GM13976 (cell line): ENCODE results near the gene IL22RA1.

Source experiments
- DNase-seq: peaks from one replicate; pipeline ENCODE4 v3.0.0; 2012; ENCODE audit warnings: low spot score
- in situ Hi-C: fragments of 300-500 bp; cut with MboI; formaldehyde crosslinking; loops from one replicate; pipeline ENCODE4 v1.12.0; 2022; ENCODE audit warnings: low sequenced_read_pairs, mixed read lengths, inconsistent platforms; ENCODE audit not compliant: unreplicated experiment
- TF ChIP-seq, protein P1 (sequence below): IDR thresholded peaks from 2 replicates; pipeline ENCODE4 v1.5.1; 2012; ENCODE audit warnings: borderline replicate concordance, mild to moderate bottlenecking; ENCODE audit not compliant: insufficient read depth; ENCODE audit errors: extremely low read depth, missing control alignments, control extremely low read depth

IL22RA1 gene

DNA sequence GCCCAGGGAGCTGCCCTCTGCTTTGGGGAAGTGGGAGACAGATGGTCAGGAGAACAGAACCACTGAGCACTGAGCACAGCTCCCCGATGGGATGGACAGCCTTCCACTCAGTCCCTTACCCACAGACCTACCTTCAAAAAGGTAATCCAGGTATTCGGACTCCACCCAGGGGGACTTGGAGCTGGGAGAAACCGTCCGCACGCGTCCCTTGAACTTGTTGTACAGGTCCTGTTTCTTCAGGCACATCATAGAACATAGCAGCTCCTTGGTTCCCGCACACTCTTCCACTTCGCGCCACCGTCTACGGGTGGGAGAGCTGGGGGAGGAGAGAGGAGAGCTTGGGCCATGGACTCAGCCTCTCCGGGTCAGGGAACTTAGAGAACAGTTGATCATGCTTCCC, 26.3 kb upstream of the IL22RA1 start:
- TF ChIP-seq, protein P1, sequence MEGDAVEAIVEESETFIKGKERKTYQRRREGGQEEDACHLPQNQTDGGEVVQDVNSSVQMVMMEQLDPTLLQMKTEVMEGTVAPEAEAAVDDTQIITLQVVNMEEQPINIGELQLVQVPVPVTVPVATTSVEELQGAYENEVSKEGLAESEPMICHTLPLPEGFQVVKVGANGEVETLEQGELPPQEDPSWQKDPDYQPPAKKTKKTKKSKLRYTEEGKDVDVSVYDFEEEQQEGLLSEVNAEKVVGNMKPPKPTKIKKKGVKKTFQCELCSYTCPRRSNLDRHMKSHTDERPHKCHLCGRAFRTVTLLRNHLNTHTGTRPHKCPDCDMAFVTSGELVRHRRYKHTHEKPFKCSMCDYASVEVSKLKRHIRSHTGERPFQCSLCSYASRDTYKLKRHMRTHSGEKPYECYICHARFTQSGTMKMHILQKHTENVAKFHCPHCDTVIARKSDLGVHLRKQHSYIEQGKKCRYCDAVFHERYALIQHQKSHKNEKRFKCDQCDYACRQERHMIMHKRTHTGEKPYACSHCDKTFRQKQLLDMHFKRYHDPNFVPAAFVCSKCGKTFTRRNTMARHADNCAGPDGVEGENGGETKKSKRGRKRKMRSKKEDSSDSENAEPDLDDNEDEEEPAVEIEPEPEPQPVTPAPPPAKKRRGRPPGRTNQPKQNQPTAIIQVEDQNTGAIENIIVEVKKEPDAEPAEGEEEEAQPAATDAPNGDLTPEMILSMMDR = no peak
- no peak for DNase-seq
- in situ Hi-C loops = no loop called here

DNA sequence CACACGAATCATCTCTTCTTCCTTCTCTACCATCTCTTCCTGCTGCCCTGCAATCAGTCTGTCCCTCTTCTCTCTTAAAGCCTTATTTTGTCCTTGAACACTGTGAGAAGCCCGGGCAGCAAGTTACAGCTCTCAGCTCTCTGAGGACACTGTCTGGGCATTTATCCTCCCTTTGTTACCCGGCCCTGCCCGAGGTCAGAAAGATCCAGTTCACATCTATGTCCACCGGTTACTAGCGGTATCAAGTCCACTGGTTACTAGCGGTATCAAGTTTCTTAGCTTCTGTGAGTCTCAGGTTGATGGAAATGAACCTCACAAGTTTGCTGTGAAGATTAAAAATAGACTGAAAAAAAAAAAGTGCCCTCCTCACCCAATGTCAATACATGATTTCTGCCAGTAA, 25.3 kb upstream of the IL22RA1 start:
- TF ChIP-seq, protein P1 = no peak
- DNase-seq = no peak
- in situ Hi-C loops = no loop called here

DNA sequence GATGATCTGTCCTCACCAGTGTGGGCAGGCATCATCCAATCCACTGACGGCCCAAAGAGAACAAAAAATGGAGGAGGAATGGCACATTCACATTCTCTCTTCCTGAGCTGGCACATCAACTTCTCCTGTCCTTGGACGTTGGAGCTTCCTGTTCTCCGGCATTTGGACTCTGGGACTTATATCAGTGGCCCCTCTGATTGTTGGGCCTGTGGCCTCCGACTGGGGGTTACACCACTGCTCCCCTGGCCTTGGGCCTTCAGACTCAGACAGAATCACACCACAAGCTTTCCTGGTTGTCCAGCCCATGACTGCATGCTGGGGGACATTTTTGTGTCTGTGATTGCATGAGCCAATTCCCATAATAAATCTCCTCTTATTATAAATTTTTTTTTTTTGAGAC, 24.1 kb upstream of the IL22RA1 start:
- TF ChIP-seq, protein P1 = no peak
- DNase-seq = no peak
- in situ Hi-C loops = no loop called here

DNA sequence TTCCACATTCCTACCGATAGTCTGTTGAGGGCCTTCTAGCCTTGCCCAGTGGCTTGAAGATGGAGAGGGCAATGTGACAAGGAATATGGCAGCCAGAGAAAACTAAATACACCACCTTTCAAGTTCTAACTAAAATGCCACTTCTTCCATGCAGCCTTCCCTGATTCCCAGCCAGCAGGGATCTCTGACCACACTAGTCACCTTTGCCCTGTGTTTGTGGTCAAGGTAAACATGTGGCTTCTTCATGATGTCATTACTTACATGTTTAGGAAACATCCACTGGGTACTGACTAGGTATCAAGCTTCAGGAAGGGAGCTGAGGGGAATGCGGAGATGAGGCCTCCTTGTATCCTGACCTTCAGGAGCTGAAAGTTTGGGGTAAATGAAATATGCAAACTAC, 22.6 kb upstream of the IL22RA1 start:
- TF ChIP-seq, protein P1 = no peak
- no peak for DNase-seq
- in situ Hi-C loops = no loop called here

DNA sequence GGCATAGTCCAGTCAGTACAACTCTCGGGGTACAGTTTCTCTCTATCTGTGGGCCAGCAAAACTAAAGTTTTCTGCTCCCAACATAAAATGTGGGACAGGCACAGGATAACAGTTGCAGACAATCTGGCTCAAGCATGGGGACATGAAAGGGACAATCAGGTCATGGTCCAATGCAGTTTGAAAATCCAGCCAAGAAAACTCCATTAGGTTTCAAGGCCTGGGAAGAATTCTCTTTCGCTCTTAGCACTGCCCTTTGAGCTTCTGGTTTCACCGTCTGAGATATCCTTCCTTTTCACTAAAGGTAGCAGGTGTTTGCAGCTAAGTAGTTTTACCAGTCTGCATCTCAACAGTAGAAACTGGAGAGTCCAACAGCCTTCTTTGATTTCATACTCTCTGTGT, 21.1 kb upstream of the IL22RA1 start:
- DNase-seq = no peak
- in situ Hi-C loops = no loop called here
- TF ChIP-seq, protein P1 = no peak

DNA sequence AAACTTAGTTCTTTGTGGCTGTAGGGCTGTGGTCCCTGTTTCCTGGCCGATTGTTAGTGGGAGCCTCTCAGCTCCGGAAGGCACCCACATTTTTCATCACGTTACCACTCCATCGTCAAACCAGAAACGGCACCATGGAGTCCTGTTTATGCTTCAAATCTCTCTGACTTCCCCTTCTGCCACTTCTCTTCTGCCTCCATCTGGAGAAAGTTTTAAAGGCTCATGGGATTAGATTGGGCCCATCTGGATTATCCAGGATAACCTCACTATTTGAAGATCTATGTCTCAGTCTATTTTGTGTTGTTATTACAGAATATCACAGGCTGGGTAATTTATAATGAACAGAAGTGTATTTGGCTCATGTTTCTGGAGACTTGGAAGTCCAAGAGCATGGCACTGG, 19.3 kb upstream of the IL22RA1 start:
- no peak for DNase-seq
- TF ChIP-seq, protein P1 = no peak
- in situ Hi-C loops = no loop called here

DNA sequence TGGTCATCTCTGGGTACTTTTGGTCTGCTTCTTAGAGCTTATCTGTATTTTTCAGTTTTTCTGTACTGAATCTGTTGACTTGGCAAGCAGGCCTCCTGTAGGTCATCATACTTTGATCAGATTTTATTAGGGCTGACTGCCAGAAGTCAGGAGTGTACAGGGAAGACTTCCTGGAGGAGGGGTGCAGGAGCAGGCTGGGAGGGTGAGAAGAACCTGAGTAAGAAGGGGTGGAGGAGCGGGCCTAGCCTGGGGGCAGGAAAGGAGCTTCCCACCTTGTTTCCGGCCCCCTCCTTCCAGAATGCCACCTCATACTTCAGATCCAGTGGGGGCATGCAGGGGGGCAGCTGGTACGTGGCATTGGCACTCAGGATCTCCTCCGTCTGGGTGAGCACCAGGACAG, 18.3 kb upstream of the IL22RA1 start:
- in situ Hi-C loops = no loop called here
- TF ChIP-seq, protein P1 = no peak
- DNase-seq = no peak
